HG02884 (cell line): Measurements from ENCODE around the gene DMAC2.
"Not testable (repeated sequence)": the region's sequence is repeated elsewhere in the genome, so short reads cannot be mapped to it uniquely, and the experiment has no call there.

Experiments used
- ATAC-seq: cut with Tn5 transposase; IDR thresholded peaks from one replicate; pipeline ENCODE4 v1.9.1; 2021; ENCODE audit warnings: mild to moderate bottlenecking, moderate library complexity; ENCODE audit not compliant: unreplicated experiment

DMAC2 gene

DNA sequence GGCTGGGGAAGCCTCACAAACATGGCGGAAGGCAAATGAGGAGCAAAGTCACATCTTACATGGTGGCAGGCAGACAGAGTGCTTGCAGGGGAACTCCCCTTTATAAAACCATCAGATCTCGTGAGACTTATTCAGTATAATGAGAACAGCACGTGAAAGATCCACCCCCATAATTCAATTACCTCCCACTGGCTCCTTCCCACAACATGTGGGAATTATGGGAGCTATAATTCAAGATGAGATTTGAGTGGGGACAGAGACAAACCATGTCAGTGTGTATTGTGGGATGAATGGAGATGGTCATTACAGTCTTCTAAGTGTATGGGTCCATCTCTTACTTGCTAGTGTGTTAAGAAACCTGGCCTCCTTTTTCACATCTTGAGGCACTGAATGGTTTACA is 37.7 kb downstream of the DMAC2 start:
- no peak for ATAC-seq

DNA sequence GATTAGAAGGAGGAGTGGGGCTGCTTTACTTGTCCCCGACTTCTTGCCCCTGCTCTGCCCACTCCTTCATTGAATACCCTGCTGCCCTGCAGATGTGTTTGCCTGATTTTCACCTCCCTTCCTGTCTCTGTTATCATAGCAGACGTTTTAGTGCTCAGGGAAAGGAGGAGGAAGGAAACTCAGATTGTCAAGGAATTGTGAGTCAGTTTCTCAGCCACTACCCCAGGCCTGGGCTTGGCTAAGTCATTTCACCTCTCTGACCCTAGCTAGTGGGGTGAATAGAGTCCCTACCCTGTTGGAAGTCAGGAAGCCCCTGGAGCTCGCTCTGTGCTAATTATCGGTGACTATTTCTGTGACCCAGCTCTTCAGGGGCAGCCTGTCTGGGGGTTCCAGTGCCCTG is 38.2 kb downstream of the DMAC2 start:
- ATAC-seq = no peak

DNA sequence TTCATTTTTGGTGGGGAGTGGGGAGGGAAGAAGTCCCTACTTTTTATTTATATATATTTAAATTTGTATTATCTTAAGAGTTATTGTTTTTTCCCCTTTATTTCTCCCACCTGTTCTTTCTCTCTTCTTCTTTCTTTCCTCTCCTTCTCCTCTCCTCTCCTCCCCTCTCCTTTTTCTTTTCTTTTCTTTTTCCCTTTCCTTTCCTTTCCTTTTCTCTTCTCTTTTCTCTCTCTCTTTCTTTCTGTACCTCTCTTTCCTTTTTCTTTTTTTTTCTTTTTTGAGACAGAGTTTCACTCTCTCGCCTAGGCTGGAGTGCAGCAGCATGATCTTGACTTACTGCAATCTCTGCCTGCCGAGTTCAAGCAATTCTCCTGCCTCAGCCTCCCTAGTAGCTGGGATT is 40.2 kb downstream of the DMAC2 start:
- ATAC-seq = no peak

DNA sequence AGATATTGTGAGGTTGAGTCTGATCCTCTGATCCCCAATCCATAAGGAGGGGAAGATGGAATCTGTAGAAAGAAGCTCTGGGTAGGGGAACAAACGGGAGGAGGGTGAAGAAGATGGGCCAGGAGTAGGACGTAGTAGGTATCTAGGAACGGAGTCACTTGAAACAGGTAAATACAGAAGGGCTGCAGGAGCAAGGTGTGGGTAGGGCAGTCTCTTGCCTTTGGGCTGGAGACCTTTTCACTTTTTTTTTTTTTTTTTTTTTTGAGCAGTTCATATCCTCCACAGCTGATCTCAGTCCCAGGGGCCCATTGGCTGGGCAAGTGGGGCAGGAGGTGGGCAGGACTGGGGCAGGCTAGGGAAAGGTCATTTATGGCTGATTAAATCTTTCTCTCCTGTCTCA is 40.6 kb downstream of the DMAC2 start:
- no peak for ATAC-seq

DNA sequence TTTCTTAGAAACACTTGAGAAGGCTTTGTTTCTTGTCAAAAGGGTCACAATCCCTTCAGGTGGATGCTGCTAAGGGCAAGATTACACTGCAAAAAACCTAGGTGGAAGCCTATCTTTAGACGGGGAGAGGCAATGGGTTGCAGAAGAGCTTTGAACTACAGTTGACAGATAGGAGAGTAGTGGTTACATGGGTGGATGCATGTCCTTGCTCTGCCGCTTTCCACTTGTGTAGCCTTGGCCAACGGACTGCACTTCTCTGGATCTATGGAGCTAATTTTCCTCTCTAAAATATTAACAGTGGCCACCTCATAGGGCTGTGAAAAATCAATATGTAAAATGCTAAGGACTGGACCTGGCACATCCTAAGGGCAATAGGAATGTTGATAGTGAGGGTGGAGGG is 41.1 kb downstream of the DMAC2 start:
- ATAC-seq = no peak

DNA sequence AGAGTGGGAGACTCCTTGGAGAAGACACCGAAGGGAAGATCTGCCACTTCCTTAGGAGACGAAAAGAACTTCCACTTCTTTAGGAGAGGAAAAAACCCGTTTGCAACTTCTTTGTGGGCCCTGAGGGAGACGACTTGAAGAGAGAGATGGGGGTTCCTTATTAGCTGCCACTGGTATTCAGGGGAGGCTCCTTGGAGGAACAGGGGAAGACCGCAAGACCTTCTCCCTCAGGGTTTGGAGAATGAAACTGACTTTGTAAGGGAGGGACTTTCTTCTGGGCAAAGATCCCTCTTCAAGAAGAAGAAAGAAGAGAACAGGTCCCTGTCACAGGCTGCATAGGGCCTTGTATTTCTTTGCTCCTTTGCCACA is 41.7 kb downstream of the DMAC2 start:
- no peak for ATAC-seq

DNA sequence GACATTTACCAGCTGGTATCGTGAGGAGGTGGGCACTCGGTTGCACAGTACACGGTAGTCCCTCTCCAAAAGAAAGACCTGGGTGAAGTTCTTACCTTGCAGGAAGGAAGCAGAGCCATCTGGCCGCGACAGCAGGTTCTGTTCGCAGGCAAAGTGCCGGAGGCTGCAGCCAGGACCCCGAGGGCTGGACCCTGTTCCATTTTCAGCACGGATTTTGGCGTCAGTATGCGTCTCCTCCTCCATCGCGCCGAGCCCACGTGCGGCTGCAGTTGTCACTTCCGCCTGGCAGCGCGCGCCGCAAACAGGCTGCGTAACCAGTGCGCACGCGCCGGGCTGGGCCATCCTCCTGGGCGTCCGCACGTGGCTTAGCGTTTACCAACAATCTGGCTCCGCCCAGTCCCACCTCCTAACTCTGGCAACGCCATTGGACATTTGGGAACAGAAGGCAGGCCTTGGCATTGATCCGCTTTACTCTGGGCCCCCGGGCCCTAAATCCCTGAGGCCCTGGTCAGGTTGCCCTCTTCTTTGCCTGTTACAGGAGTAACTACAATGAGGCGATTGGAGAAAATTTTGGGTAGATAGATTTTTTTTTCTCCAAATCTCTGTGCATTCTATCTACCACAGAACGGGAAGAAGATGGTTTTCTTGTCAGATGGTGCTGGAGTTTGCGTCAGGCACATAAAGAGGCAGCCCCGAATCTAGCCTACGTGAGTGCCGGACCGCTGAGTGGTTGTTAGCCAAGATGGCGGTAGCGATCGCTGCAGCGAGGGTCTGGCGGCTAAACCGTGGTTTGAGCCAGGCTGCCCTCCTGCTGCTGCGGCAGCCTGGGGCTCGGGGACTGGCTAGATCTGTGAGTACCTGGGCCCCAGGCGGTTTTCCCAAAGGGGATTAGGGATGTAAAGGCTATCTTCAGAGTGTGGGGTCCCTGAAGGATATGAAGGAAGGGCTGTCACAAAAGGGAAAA is 42.3 kb downstream of the DMAC2 start, which contains the start of the genes BCKDHA and EXOSC5:
Gene BCKDHA (plus strand): TSS at position 733 of the 964 bp plus-strand sequence. CDS start 10 bp downstream, at position 743.
Gene EXOSC5 (minus strand): TSS at position 274 of the 964 bp plus-strand sequence. CDS start 31 bp downstream, at position 243.
- peak; percentile 89 for ATAC-seq

DNA sequence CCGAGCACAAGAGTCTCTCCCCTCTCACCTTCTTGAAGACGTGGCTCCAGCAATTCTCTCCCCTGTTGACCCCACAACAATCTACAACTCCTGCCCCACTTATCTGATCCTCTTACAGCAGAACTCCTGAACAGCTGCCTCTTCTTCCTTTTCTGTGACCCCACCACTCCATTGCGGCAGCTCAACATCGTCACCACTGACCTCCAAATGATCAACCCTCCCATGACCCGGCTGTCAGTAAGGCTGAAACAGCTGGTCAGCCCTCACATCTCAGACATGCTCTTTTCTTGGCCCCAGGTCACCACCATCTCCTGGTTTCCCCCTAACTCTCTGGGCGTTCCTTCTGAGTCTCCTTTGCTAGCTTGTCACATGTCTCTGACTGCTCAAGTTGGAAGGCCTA is 44.4 kb downstream of the DMAC2 start:
- ATAC-seq = no peak

DNA sequence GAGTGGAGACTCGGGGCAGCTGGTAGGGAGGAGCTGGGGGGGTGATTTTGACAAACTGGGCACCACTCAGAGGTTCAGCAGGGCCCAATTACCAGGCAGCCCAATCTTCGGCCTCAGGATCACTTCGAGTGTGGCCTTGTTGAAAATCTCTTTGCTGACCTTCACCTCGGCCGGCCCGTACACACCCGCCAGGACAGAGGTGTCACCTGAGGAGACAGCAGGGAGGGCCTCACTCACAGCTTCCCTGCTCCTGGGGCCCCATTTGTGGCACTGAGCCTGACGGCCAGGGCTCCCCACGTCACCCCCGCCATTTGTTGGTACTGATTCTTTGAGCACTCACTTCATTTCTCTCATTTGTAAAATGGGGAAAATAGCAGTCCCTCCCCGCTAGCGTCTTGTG is 46.9 kb downstream of the DMAC2 start:
- ATAC-seq = no peak

DNA sequence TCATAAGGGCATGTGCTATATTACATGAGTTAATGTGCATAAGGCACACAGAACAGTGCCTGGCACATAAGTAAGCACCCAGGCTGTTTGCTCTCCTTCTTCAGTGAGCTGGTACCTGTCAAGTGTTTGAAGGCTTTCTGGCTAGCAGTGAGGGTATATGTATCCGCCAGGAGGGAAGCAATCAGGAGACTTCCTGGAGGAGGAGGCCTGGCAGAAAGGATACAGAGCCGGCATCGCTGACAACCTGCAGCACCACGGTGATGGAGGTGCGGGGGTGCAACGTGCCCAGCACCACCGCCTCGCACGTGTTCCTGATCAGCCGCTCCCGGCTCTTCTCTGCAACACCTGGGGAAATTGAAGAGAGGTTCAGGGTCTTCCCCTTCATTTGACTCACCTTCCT is 48.1 kb downstream of the DMAC2 start:
- no peak for ATAC-seq

DNA sequence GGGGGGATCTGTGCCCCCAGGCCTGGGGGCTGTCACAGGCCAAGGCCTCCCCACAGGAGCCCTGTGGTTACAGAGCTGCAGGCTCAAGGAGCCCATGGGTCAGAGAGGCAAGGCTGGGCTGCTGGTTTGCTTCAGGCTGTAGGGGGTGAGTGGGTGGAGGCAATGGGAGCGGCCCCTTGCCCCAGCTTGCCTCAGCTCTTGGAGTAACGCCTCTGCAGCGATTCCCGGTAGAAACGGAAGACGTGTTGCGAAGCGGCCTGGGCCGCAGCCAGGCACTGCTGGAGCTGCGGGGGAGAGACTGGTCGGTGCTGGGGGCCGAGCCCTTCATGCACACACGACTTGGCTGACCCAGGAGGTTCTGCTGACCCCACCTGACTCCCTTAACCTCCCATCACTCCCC is 53.3 kb downstream of the DMAC2 start:
- no peak for ATAC-seq

DNA sequence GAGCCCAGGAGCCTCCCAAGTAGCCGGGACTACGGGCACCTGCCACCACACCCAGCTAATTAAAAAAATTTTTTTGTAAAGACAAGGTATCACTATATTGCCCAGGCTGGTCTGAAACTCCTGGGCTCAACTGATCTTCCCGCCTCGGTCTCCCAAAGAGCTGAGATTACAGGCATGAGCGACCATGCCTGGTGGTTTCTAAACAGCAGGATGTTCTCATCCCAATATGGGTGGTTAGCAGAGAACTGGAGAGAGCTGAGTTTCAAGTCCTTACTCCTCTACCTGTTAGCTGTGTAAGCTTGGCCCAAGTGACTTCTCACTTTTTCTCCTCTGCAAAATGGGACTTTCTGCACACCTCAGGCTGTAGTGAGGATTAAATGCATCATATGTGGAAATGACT is 55.4 kb downstream of the DMAC2 start:
- no peak for ATAC-seq

DNA sequence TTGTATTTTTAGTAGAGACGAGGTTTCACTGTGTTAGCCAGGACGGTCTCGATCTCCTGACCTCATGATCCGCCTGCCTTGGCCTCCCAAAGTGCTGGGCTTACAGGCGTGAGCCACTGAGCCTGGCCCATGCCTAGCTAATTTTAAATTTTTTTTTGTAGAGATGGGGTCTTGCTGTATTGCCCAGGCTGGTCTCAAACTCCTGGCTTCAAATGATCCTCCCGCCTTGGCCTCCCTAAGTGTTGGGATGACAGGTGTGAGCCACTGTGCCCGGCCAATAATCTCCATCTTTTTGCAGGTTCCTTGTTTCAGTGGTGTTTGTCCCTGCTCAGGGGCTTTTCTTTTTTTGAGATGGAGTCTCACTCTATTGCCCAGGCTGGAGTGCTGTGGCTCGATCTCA is 58.2 kb downstream of the DMAC2 start:
- ATAC-seq = not testable (repeated sequence)
